DMS 273 treated with DMSO at 0.1 percent for 48 hours (cell line): ENCODE measurements around the gene RFPL3.
"Not testable (repeated sequence)": the region's sequence is repeated elsewhere in the genome, so short reads cannot be mapped to it uniquely, and the experiment has no call there.

ENCODE experiments used
- DNase-seq: peaks from one replicate; lab custom pipeline; 2025; lab: John Stamatoyannopoulos, UW

RFPL3 gene

DNA sequence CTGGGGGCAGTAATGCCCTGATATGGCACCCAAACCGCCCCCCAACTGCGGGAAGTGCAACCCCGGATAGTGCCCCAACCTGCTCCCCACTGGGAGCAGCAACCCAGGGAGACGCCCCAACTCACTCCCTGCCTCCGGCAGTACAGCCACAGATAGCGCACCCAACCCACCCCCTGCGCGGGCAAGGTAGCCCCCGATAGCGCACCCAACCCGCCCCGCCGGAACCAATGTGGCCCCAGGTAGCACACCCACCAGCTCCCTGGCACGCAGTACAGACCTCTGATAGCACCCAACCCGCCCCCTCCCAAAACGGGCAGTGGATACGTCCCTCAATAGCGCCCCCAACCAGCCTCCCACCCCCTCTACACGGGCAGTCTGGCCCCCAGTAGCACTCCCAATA is 3.8 kb upstream of the RFPL3 start:
- DNase-seq, result no peak

DNA sequence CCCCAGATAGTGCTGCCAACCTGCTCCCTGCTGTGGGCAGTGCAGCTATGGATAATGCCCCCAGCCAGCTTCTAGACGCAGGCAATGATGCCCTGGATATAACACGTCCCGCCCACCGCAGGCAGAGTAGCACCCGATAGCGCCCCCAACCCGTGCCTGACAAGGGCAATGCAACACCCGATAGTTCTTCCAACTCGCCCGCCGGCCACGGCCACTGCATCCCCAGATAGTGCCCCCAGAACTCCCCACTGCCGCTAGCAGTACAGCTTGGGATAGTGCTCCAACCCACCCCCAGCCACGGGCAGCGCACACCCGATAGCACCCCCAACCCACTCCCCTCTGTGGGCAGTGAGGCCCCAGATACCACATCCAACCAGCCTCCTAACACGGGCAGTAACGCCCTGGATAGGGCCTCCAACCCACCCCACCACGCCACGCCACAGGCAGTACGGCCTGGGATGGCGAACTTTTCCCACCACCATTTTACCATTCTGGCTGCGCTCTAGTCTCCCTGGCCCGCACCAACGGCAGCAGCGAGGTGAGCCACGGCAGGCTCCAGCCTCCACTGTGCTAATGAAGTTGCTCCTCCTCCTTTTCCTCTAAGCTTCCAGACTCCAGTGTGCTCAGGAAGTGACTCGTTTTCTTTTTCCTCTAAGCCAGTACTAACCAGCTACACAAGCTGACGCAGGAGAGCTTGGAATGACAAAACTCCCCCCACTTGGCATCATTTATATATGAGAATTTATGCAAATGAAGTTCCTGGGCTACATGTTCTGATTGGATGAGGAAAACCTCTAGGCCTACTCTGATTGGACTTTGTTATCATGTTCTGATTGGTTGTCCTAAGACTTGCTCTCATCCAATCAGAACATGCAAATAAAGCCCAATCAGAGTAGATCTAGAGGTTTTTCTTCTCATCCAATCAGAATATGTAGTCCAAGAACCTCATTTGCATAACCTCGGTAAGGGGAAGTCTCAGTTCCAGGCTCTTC is 3.0 kb upstream of the RFPL3 start:
- DNase-seq, result no peak

DNA sequence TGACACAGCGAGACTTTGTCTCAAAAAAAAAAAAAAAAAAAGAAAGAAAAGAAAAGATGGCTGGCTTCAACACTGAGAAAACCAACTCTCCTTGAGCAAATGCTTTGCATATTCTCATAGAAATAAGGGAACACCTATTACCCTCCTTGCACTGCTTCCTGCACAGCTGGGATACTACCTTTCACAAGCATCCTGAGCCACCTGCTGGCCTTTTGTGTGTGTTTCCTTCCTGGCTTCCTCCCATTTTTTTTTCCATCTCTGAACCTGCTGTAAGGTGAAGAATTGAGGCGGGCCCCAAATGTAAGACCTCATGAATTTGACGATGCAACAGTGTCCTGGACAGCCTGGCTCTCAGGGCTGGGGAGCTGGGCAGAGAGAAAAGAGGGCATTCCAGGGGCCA is 1.9 kb upstream of the RFPL3 start:
- no peak for DNase-seq

DNA sequence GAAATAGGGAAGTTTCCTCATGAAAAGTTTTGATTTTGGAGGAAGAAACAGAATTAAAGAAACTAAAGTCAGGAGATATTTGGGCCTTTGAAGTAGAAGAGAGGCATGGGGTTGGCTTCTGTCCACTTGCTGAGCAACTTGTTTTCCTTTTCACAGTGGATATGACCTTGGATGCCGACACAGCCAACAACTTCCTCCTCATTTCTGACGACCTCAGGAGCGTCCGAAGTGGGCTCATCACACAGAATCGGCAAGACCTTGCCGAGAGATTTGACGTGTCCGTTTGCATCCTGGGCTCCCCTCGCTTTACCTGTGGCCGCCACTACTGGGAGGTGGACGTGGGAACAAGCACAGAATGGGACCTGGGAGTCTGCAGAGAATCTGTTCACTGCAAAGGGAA is 2.4 kb downstream of the RFPL3 start:
- not testable (repeated sequence) for DNase-seq

DNA sequence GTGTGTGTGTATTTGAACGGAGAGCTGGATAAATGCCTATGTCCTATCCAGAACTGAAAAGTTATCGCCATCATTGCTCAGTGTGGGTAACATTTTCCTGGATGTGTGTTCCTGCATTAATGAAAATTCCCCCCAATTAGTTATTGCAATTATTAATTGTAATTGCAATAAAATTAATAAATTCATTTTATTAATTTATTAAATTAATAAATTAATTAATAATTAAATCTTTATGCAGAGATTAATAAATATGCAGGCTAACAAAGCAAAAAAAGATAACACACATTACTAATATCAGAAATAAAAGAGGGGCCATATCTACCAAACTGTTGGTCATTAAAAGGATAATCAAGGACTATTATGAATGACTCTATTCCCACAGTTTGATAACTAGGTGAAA is 3.6 kb downstream of the RFPL3 start:
- DNase-seq, result no peak

DNA sequence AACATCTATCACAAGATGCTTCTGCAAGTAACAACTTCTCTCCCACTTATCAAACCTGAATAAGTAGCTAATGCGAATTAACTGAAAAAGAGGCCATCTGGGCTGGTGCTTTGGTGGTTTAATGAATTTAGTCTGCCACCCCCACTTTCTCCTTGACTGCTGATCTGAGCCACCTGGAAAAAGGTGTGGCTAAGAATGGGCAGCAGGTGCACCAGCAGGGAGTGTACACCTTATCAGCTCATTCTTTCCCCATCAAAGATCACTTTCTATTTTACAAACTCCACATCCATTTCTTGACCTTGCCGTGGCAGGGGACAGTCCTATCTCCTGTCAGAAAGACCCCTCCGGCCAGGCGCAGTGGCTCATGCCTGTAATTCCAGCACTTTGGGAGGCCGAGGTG is 6.5 kb downstream of the RFPL3 start:
- no peak for DNase-seq

DNA sequence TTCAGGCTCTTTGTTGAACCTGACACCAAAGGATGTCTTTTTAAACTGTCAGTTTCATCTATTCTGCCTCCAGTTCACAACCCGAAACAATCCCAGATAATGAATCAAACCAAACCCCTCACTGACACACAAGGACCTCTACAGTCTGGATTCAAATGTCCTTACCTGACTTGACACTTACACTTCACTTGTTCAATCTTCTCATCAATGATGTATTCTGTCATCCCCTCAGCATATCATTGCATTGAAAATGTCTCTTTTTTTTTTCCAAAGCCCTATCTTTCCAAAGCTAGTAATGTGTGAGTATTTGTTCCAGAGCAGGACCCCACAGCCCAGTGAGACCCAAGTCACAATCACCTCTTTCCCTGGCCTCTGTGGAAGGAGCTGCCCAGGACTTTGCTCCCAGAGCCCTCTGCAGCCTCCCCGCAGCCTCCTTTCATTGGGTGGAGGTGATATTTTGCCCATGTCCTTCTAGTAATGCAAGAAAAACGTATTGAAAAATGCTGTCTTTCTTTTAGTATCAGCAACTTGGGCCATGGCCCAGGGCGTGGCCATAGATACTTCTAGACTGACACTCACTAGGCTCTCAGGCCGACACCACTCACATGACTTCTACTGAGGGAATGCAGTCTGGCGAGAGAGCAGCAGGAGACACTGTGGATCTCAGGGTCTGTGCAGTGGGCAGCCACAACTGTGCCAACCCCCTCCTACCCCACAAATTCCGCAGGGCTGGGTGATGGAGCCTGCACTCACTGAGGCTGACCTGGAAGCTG is 18.2 kb downstream of the RFPL3 start:
- DNase-seq, result no peak

DNA sequence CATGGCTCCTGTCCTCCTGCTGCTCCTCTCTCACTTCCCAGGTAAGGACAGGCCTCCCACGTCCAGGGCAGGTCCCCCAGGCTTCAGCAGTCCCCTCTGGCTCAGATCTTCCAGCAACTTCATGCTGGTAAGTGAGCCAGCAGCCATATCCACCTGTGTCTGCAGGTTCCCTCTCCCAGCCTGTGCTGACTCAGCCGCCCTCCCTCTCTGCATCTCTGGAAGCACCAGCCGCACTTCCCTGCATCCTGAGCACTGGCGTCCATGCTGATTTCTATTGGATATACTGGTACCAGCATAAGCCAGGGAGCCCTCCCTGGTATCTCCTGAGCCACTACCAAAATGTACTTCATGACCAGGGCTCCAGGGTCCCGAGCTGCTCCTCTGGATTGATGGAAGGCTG is 19.0 kb downstream of the RFPL3 start:
- DNase-seq, result no peak

DNA sequence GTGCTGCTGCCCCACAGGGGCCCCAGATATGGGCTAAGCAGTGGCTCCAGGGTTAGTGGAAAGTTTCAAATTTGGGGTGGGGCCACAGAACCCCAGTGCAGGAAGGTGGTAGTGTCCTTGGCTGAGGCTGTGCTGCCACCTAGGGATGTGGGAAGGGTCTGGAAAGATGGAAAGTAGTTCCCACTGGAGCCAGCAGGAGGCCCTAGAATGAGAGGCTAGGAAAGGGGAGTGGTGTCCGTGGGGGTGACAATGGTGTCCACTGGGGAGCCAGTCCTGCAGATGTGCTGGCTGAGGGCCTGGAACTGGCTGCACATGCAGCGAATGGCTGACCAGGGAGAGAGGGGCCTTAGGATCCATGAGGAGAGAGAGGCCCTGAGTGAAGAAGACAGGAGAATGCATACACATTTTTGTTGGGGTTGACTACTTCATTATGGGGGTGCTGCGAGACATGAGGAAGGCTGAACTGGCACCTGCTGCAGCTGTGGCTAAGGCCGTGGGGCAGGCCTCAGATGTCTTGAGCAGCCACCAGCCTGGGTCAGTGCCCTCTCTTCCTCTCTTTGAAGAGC is 21.1 kb downstream of the RFPL3 start:
- no peak for DNase-seq

DNA sequence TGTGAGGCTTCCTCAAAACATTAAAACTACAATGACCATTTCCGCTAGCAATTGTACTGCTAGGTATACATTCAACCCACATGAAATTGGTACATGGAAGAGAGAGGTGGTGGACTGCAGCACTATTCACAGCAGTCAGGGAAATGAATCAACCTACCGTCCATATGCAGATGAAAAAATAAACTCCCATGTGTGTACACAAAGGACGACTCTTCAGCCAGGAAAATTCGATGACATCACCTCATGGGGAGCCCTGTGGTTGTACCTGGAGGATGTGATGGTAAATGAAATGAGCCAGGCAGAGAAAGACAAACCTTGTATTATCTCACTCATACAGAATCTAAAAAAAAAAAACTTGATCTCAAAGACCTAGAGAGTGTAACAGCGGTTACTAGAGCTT is 23.3 kb downstream of the RFPL3 start:
- DNase-seq, result no peak

DNA sequence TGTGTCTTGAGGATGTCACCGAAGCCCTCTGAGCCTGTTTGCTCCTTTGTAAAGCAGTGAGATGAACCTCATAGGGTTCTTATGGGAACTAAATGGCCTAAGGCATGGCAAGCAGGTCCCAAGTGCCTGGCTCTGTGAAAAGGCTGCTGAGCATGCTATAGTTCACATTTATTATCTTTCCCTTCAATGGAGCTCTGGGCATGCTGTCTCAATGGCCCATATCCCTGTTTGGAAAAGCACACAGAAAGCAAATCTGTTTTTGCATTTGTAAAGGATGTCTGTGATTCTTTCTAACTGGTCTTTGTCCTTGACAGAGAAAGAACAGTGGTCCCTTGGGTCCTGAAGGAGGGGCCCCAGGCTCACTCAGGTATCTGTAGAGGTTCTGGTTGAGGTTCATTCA is 28.0 kb downstream of the RFPL3 start:
- DNase-seq, result no peak

DNA sequence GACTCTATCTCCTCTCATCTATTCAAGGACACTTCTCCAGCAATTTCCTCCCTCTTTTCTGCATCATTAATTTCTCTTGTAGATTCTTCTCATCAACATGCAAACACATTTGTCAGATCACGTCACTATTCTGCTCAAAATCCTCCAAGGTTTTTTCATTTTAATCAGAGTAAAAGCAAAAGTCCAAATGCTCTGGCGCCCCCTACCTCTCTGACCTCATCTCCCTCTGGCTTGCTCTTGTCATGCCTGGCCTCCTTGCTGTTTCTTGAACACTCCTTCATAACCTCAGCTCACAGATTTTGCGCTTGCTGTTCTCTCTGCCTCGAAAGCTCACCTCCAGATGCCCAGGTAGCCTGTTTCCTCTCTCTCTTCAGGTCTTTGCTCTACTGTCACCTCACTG is 32.0 kb downstream of the RFPL3 start:
- DNase-seq, result no peak

DNA sequence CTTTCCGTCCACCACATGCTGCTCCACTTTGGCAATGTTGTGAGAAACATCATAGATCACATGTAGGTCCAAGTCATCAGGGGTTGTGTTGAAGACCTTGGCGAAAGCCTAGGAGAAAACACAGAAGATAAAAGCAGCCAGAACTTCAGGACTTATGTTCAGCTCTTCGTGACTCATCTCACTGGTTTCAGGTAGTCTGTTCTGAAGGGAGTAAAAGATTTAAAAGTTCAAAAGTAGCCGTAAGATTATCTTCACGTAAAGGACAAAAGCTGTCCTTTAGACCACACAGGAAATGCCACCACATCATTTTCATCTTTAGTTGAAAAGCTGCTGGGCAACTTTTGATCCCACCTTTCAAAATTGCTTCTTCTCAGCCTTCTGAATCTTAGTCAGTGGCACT is 37.4 kb downstream of the RFPL3 start:
- no peak for DNase-seq

DNA sequence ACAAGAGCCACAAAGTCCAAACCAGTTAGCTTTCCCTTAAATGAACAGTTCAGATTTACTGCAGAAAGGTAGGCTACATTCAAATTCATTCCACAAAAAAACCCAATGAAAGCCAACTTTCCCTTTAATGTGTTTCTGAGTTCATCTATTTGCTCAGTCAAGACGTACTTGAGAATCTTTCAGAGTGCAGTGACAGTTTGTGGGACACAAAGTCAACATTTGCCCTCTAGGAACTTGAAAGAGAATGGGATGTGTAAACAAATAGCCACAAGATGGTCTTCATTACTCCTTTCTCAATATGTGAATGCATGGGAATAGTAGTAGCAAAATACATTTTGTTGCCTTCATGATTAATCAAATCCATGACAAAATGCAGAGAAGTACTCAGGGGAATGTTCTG is 38.6 kb downstream of the RFPL3 start:
- DNase-seq, result no peak

DNA sequence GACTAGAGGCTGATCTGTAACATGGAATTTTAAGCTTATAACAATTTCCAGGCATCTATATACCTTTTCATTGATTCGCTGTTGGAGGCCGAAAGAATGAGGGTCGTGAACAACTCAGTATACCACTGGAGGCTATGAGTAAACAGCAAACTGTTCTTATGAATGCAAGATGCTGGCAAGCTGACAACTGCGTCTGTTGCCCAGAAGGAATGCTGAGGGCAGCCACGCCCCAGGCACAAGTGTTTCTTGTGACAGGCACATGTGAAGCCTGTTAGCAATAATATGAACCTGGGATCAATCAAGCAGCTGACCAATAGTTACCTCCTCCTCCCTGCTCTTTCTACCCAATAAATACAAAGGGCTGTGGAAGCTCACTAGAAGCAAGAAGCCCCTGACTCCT is 39.1 kb downstream of the RFPL3 start:
- DNase-seq, result no peak

DNA sequence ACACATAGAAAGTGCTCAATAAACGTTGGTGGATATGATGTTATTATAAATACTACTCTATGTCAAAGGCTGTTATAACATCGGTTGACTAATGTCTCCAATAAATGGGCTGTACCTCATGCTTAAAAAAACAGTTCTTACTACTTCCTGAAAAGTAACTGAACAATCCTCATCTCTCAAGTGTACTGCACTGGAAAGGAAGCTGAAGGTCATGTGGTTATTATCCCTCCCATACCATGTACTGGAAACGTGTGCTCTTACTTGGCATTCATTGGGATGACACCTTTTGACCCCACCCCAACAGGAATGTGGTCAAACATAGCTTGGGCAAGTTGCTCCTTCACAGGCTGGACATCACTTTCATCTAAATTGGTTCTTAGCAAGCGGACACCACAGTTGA is 43.8 kb downstream of the RFPL3 start:
- no peak for DNase-seq

DNA sequence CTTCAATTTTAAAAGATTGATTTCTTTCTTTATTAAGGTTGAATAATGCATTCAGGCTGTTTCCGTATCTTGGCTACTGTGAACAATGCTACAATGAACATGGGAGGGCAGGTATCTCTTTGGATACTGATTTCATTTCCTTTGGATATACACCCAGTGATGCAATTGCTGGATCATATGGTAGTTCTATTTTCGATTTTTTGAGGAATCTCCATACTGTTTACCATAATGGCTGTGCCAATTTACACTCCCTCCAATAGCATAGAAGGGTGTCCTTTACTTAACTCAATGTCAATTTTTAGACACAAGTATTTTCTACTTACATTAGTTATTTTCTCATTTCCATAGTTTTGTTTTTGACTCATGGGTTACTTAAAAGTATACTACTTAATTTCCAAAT is 46.4 kb downstream of the RFPL3 start:
- DNase-seq, result no peak

DNA sequence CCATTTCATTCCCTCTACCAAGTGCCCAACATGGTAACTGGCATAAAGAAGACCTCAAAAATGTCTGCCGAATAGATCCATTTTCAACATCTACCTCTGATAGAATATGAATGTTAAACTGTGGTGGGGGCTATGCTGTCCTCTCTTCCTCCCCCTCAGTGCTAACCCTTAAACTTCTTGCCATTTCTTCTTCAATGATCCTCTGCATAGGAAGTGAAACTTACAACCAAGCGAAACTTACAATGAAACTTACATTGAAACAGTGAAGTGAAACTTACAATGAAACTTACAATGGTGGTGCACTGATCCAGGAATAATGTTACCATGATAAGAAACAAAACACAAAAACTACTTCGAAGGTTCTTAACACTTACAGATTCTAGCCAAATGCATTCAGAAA is 49.6 kb downstream of the RFPL3 start:
- DNase-seq, result no peak

DNA sequence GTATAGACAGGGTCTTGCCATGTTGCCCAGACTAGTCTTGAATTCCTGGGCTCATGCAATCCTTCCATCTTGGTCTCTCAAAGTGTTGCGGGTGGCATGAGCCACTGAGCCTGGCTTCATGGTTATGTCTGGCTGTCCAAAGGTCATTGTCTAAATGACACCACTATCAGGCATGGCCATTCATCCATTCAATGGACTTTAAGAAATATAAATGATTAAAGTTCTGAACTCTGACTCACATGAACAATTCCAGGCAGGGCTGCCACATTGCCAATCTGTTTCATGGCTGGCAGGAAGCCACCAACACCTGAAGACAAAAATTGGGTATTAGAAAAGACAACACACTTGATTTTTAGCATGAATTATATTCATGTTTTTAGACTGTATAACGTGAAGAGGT is 50.3 kb downstream of the RFPL3 start:
- no peak for DNase-seq

DNA sequence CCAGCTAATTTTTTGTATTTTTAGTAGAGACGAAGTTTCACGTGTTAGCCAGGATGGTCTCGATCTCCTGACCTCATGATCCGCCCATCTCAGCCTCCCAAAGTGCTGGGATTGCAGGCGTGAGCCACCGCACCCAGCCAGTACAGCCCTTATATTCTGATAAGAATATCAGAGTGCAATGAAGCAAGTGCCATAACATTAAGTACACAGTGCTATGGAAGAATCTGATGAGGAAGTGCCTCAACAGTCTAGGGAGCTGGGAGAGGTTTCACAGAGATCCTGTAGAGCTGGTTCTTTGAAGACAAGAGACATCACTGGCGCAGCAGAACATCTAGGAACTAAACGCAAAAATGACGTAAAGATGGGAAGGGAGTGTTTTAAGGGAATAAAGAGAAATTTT is 52.3 kb downstream of the RFPL3 start:
- no peak for DNase-seq

DNA sequence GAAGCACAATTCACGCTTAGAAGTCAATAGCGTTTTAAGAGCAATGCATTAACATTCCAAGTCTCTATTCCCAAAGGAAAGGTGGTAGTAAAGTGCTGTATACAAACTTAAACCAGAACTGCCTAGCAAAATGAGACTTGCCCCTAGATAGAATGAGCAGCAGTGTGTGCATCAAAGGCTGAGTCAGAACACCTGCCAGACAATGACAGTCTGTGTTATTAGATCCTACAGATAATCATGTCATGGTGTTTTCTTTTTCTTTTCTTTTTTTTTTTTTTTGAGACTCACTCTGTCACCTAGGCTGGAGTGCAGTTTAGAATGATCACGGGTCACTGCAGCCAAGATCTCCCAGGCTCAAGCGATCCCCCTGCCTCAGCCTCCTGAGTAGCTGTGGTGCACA is 52.8 kb downstream of the RFPL3 start:
- DNase-seq, result no peak
